Daoy (cell line): ENCODE measurements around the gene MYOF. TPM values are rescaled to one million over a fixed set of nuclear protein-coding genes. Genes with fewer than 3 reads are reported as not detected.
"Not testable (repeated sequence)": the region's sequence is repeated elsewhere in the genome, so short reads cannot be mapped to it uniquely, and the experiment has no call there.

ENCODE experiments used
- DNase-seq: peaks from one replicate; pipeline ENCODE4 v3.0.0-alpha.2; 2015; ENCODE audit warnings: low read depth
- total RNA-seq: library from RNA; depleted of rRNA; stranded (reverse); fragments of >200 nt; shearing (Covaris generic); gene quantifications from 2 replicates; pipeline ENCODE4 v1.2.3, GENCODE V29; 2014

The MYOF gene
- total RNA-seq, 1 experiment from 2014 or later: 132 TPM

GRCh38 chr10:93290661-93291354 lies 191.3 kb downstream of the MYOF start:
- DNase-seq: no peak

GRCh38 chr10:93288679-93289634 lies 193.2 kb downstream of the MYOF start:
- peak; percentile 73 for DNase-seq

GRCh38 chr10:93287775-93288174 lies 194.4 kb downstream of the MYOF start:
- no peak for DNase-seq

- not testable (repeated sequence) for DNase-seq
These were observed 197.9 kb downstream of the MYOF start for GRCh38 chr10:93284246-93284645.

- DNase-seq: no peak
These were observed 200.8 kb downstream of the MYOF start for GRCh38 chr10:93281367-93281720.

- no peak for DNase-seq
These were observed 201.3 kb downstream of the MYOF start for GRCh38 chr10:93280699-93281366.

GRCh38 chr10:93280121-93280698 lies 201.9 kb downstream of the MYOF start:
- DNase-seq: no peak

- DNase-seq: no peak
These were observed 204.8 kb downstream of the MYOF start for GRCh38 chr10:93277360-93277759.

GRCh38 chr10:93274419-93274818 lies 207.7 kb downstream of the MYOF start:
- DNase-seq: no peak

GRCh38 chr10:93272884-93273675 lies 209.1 kb downstream of the MYOF start:
- DNase-seq: no peak

GRCh38 chr10:93271347-93271746 lies 210.8 kb downstream of the MYOF start:
- DNase-seq: no peak

- DNase-seq: no peak
These were observed 212.9 kb downstream of the MYOF start for GRCh38 chr10:93269281-93269680.

GRCh38 chr10:93268021-93268420 lies 214.1 kb downstream of the MYOF start:
- no peak for DNase-seq

GRCh38 chr10:93267521-93267920 lies 214.6 kb downstream of the MYOF start:
- no peak for DNase-seq

- no peak for DNase-seq
These were observed 215.3 kb downstream of the MYOF start for GRCh38 chr10:93266858-93267257.

GRCh38 chr10:93261961-93262610 lies 220.0 kb downstream of the MYOF start:
- peak; percentile 13 for DNase-seq

- no peak for DNase-seq
These were observed 221.0 kb downstream of the MYOF start for GRCh38 chr10:93261089-93261488.

GRCh38 chr10:93259126-93259525 lies 223.0 kb downstream of the MYOF start:
- no peak for DNase-seq
